Activated CD4-positive, alpha-beta T cell treated with anti-CD3 and anti-CD28 coated beads, Interleukin-2, amount 50 U/mL, for 48 hours (primary cell): ENCODE measurements around the gene GALK1.

ENCODE experiments used
- DNase-seq, 2 experiments: peaks; one replicate each; pipeline ENCODE4 v3.0.0-alpha.2; 2020

The GALK1 gene

DNA sequence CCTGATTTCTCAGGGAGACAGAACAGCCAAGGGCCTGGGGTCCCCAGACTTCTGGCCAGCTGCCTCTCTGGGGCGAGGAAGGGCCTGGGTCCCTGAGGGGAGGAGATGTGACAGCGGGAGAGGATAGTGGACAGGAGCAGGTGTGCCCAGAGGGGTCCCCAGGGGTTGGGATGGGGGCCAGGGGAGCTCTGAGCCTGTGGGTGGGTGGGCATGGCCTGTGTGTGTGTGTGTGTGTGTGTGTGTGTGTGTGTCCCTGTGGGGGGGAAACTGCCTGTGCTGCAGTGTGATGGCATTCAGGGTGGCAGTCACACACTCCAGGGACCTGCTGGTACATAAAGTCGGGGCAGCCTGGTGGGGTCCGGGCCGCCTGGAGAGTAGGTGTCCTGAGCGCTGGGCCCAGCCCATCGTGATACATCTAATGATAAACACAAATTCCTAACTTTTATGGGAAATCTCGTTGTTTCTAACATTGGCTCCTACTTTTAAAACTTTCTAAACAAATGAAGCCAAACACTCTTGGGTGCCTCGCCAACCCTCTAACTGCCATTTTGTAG is 42.4 kb downstream of the GALK1 start:
- no peak for DNase-seq

DNA sequence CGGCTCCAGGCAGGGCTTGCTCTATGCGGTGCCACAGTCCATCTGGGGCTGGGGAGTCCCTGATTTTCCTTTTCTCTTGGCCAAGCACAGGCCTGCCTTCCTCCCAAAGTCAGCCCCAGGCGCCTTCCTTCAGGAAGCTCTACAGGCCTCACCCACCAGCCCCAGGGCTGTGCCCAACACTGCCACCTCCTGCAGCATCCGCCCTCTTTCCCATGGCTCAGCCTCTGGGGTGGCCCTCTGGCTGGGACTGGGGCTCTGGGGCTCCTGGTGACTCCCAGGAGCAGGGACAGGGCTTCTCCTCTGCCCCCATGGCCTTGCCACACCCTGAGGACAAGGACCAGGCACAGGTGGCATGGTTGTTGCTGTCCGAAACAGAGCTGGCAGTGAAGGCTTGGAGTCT is 42.9 kb downstream of the GALK1 start:
- no peak for DNase-seq

DNA sequence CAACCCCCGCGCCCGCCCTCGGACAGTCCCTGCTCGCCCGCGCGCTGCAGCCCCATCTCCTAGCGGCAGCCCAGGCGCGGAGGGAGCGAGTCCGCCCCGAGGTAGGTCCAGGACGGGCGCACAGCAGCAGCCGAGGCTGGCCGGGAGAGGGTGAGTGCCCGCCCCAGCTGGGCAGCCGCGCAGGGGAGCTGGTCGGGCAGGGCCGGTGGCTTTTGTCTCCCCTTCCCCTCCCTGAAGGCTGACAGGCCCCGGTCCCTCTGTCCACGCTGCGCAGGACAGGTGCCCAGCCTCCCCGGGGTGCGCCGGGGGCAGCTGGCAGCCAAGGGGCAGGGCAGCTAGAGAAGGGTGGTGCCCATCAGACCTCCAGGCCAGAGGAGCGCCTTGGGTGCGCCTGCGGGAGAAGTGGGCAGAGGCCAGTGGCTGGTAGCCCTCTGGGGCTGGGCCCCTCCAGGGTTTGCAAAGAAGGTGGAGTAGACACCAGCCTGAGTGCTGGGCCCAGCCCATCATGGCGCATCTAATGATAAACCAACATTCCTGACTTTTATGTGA is 43.5 kb downstream of the GALK1 start:
- no peak for DNase-seq

DNA sequence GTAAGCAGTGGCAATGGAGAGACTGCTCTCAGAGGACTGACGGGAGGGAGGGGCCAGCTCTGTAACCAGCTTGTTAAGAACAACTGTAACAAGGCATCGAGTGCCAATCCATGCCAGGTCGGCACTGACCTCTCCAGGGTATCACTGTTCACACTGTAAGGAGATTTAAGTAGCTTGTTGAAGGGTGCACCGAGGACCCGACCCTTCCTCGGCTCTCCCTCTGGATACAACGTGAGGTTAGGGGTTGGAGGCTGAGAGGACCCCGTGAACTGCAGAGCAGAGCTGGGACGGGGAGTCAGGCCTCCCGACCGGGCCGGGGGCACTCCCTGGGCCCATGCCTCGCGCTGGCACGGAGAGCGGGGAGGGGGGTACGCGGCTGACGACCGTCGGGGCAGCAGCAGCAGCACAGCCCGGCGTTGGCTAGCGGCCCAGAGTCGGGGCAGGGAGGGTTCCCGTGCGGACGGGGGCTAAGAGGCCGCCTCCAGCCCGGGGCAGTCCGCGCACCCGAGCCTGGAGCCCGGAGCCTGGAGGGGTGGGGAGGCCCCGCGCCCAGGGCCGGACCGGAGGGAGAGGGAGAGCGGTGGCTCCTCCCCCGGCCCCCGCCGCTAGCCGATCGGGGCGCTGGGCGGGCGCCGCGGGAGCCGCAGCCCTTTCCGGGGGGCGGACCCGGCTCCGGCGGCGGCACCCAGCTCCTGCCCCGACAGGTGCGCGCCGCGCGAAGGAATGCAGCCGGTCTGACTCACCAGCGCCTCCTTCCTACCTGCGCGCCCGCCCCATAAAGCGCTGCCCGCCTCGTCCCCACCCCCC is 44.1 kb downstream of the GALK1 start, which contains the start of gene ITGB4:
TSS of gene ITGB4 (plus strand) at position 804 of the 807 bp plus-strand sequence. CDS start 3,245 bp downstream, outside the sequence.
- DNase-seq, result peak; percentile 45 to 53

DNA sequence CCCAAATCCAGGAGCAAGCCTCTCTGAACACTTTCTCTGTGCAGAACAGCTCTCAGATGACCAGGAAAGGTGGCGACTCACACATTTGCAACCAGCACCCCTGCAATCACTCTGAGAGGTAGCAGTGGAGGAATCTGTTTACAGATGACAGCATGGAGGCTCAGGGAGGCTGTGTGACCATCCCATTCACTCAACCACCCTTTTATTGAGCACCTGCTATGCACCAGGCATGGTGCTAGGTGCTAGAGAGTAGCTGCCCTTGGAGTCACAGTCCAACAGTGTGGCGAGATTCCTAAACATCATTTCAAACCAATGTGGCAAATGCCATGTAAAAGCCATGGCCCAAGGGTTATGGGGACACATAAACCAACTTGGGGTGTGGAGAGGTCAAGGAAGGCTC is 45.3 kb downstream of the GALK1 start:
- DNase-seq, result no peak

DNA sequence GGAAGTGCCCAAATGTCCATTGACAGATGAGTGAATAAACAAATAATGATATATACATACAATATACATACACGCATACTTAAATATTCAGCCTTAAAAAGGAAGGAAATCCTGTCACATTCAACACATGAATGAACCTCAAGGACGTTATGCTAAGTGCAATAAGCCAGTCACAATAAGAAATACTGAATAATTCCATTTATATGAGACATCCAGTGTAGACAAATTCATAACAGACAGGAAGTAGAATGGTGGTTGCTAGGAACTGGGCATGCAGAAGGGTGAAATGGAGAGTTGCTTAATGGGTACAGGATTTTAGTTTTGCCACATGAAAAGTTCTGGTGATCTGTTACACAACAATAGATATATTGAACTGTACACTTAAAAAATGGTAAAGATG is 52.5 kb downstream of the GALK1 start:
- DNase-seq, result no peak
